Esophagus squamous epithelium (tissue), 5 donors: Measurements from ENCODE around the gene KRTAP21-1. TPM values are rescaled to one million over a fixed set of nuclear protein-coding genes. Genes with fewer than 3 reads are reported as not detected.

ENCODE experiments used
- DNase-seq: peaks from one replicate; lab custom pipeline; 2025; lab: John Stamatoyannopoulos, UW
- H3K27ac ChIP-seq, 4 donors: fragments of 200-600 bp; sonication (generic); one replicate each; pipeline ENCODE4 v1.5.1; 2016 to 2019; ENCODE audit warnings: mild to moderate bottlenecking in 1 of 4
- H3K27me3 ChIP-seq, 4 donors: fragments of 200-600 bp; sonication (generic); 1 replicate in 3 of 4; 2 replicates in 1 of 4; pipeline versions ENCODE4 v1.5.1 to v1.6.0; 2017 to 2021; ENCODE audit warnings: antibody characterized with exemption in 1 of 4
- H3K36me3 ChIP-seq, 3 donors: fragments of 200-600 bp; sonication (generic); one replicate each; pipeline ENCODE4 v1.5.1; 2016 to 2019
- H3K4me1 ChIP-seq, 3 donors: fragments of 200-600 bp; sonication (generic); one replicate each; pipeline ENCODE4 v1.5.1; 2017 to 2019
- H3K4me3 ChIP-seq, 4 donors: fragments of 200-600 bp; sonication (generic); 1 replicate in 3 of 4; 2 replicates in 1 of 4; pipeline ENCODE4 v1.5.1; 2016 to 2019; ENCODE audit warnings: mild to moderate bottlenecking in 2 of 4, moderate library complexity in 1 of 4
- H3K9me3 ChIP-seq, 3 donors: fragments of 200-600 bp; sonication (generic); one replicate each; pipeline ENCODE4 v1.5.1; 2016 to 2019
- CTCF ChIP-seq, 6 experiments: fragments of 450-650 bp in 4 of 6; fragments of 200-600 bp in 2 of 6; sonication (generic) in 2 of 6; IDR thresholded peaks; one replicate each; pipeline ENCODE4 v1.5.1; 2016 to 2019; ENCODE audit warnings: antibody characterized with exemption in 6 of 6, mild to moderate bottlenecking in 4 of 6, moderate library complexity in 4 of 6
- POLR2A ChIP-seq, 4 donors: fragments of 450-650 bp; IDR thresholded peaks; one replicate each; pipeline ENCODE4 v1.6.1; 2017; ENCODE audit warnings: antibody characterized with exemption in 4 of 4, mild to moderate bottlenecking in 4 of 4, moderate library complexity in 3 of 4
- WGBS, 2 donors: methylation state at CpG; one replicate each; pipeline ENCODE4 v1.1.5; 2018; 5-methylcytosine and 5-hydroxymethylcytosine counted together
- intact Hi-C: fragments of 100-400 bp; cut with DNase I; formaldehyde crosslinking; loops from one replicate; pipeline ENCODE4 v1.15.0; 2022
- small RNA-seq, 4 donors: library from RNA; depleted of rRNA; stranded (forward); fragments of <200 nt; gene quantifications; one replicate each; pipeline ENCODE3, GENCODE V24; 2016
- total RNA-seq, 4 donors: library from RNA; depleted of rRNA; stranded (reverse); fragments of >200 nt; gene quantifications; one replicate each; pipeline ENCODE4 v1.1.0, GENCODE V29; 2016
- donor health status: DM: yes; HTN: yes; CAD: no.

Gene KRTAP21-1
- total RNA-seq, 4 donors from 2014 or later: not detected

- no peak for DNase-seq
- Histone ChIP-seq H3K27me3 (no peaks in the 10 kb centered on the region), H3K27ac (no peak overlapping the region), H3K9me3 (peaks cover 0 to 4% (median 0%) of the 10 kb centered on the region in 3 donors), H3K4me1 (no peaks in the 10 kb centered on the region), H3K36me3 (no peaks in the 10 kb centered on the region), H3K4me3 (no peak overlapping the region)
- no peak for TF ChIP-seq POLR2A (IDR thresholded peaks at IDR 0.05)
- no peak for TF ChIP-seq CTCF (IDR thresholded peaks at IDR 0.05)
- intact Hi-C loops: no loop called here
- WGBS, 2 donors: 56 to 77% methylated on average over 3 of the region's 3 CpGs
Measured at GRCh38 chr21:30714456-30714855, 40.8 kb downstream of the KRTAP21-1 start.

GRCh38 chr21:30713766-30714165, 41.5 kb downstream of the KRTAP21-1 start:
- Histone ChIP-seq H3K27ac (no peak overlapping the region), H3K4me1 (no peaks in the 10 kb centered on the region), H3K4me3 (no peak overlapping the region), H3K36me3 (no peaks in the 10 kb centered on the region), H3K27me3 (no peaks in the 10 kb centered on the region), H3K9me3 (peaks cover 0 to 4% (median 0%) of the 10 kb centered on the region in 3 donors)
- TF ChIP-seq CTCF (IDR thresholded peaks at IDR 0.05) (no peak), POLR2A (IDR thresholded peaks at IDR 0.05) (no peak)
- 83 to 90% methylated on average over 3 of the region's 3 CpGs for WGBS, 2 donors
- DNase-seq: no peak
- intact Hi-C loops: no loop called here

GRCh38 chr21:30710499-30710898, 44.7 kb downstream of the KRTAP21-1 start:
- TF ChIP-seq CTCF (IDR thresholded peaks at IDR 0.05): no peak
- TF ChIP-seq POLR2A (IDR thresholded peaks at IDR 0.05): no peak
- 12 to 18% methylated on average over 3 of the region's 3 CpGs for WGBS, 2 donors
- H3K27me3 ChIP-seq: no peaks in the 10 kb centered on the region
- H3K36me3 ChIP-seq: no peaks in the 10 kb centered on the region
- no peak overlapping the region for H3K27ac ChIP-seq
- intact Hi-C loops: no loop called here
- no peak for DNase-seq
- H3K4me3 ChIP-seq: no peak overlapping the region
- H3K4me1 ChIP-seq: no peaks in the 10 kb centered on the region
- H3K9me3 ChIP-seq: peaks cover 0 to 4% (median 0%) of the 10 kb centered on the region in 3 donors

GRCh38 chr21:30707409-30707808, 47.8 kb downstream of the KRTAP21-1 start:
- intact Hi-C loops: no loop called here
- H3K27ac ChIP-seq: no peak overlapping the region
- no peak overlapping the region for H3K4me3 ChIP-seq
- H3K36me3 ChIP-seq: no peaks in the 10 kb centered on the region
- no peaks in the 10 kb centered on the region for H3K4me1 ChIP-seq
- TF ChIP-seq POLR2A (IDR thresholded peaks at IDR 0.05) (no peak), CTCF (IDR thresholded peaks at IDR 0.05) (no peak)
- H3K9me3 ChIP-seq: peaks cover 0 to 4% (median 0%) of the 10 kb centered on the region in 3 donors
- no peaks in the 10 kb centered on the region for H3K27me3 ChIP-seq
- no peak for DNase-seq

Small RNAs within 50 kb of the gene (small RNA-seq; reads per million reads assigned to genes)
- 0 reads per million in 4 donors for gene AP000244.1
- gene KRTAP21-3: 0 reads per million in 4 donors
- 0 reads per million in 4 donors for gene KRTAP8-2P

Other genes starting within 250 kb of the KRTAP21-1 start
- gene KRTAP19-6, start 213.6 kb downstream of the KRTAP21-1 start, total RNA-seq: not detected
- not detected for gene KRTAP19-7, start 194.1 kb downstream of the KRTAP21-1 start, total RNA-seq
- gene KRTAP22-2, start 165.0 kb downstream of the KRTAP21-1 start, total RNA-seq: not detected
- gene KRTAP6-3, start 163.0 kb downstream of the KRTAP21-1 start, total RNA-seq: not detected
- not detected for gene KRTAP6-2, start 156.5 kb downstream of the KRTAP21-1 start, total RNA-seq
- not detected for gene KRTAP22-1, start 154.3 kb downstream of the KRTAP21-1 start, total RNA-seq
- not detected for gene KRTAP6-1, start 141.5 kb downstream of the KRTAP21-1 start, total RNA-seq
- not detected for gene KRTAP20-1, start 139.0 kb downstream of the KRTAP21-1 start, total RNA-seq
- gene KRTAP20-4, start 134.8 kb downstream of the KRTAP21-1 start, total RNA-seq: not detected
- not detected for gene KRTAP20-2, start 120.2 kb downstream of the KRTAP21-1 start, total RNA-seq
- not detected for gene KRTAP20-3, start 112.6 kb downstream of the KRTAP21-1 start, total RNA-seq
- not detected for gene KRTAP21-3, start 36.7 kb downstream of the KRTAP21-1 start, total RNA-seq
- not detected for gene KRTAP21-2, start 8.2 kb downstream of the KRTAP21-1 start, total RNA-seq
- gene KRTAP8-1, start 57.8 kb upstream of the KRTAP21-1 start, total RNA-seq: not detected
- gene KRTAP7-1, start 74.3 kb upstream of the KRTAP21-1 start, total RNA-seq: not detected
- not detected for gene KRTAP11-1, start 126.2 kb upstream of the KRTAP21-1 start, total RNA-seq